Left lung (tissue), 10 donors: Measurements from ENCODE around the gene GCK. TPM values are rescaled to one million over a fixed set of nuclear protein-coding genes. Genes with fewer than 3 reads are reported as not detected.

Experiments
- ATAC-seq: fragments of 200-7000 bp; cut with Tn5 transposase; one replicate; pipeline ENCODE4 v1.9.1; 2020; ENCODE audit warnings: moderate library complexity
- DNase-seq, 4 donors: peaks; one replicate each; pipeline ENCODE4 v3.0.0-alpha.2; 2013 to 2020
- H3K27ac ChIP-seq, 2 donors: fragments of 200-600 bp; sonication (generic) in 1 of 2; one replicate each; pipeline versions ENCODE4 v1.5.0 to v1.8.0; 2020 to 2021
- H3K27me3 ChIP-seq, 2 donors: fragments of 200-600 bp; sonication (generic) in 1 of 2; one replicate each; pipeline versions ENCODE4 v1.5.0 to v1.8.0; 2020 to 2021
- H3K36me3 ChIP-seq, 2 donors: fragments of 200-600 bp; sonication (generic) in 1 of 2; one replicate each; pipeline versions ENCODE4 v1.5.0 to v1.8.0; 2020 to 2021
- H3K4me1 ChIP-seq, 2 donors: fragments of 200-600 bp; one replicate each; pipeline ENCODE4 v1.8.0; 2021
- H3K4me3 ChIP-seq, 2 donors: fragments of 200-600 bp; sonication (generic) in 1 of 2; one replicate each; pipeline versions ENCODE4 v1.5.0 to v1.8.0; 2020 to 2021; ENCODE audit warnings: mild to moderate bottlenecking in 1 of 2
- H3K9me3 ChIP-seq, 2 donors: fragments of 200-600 bp; sonication (generic) in 1 of 2; one replicate each; pipeline versions ENCODE4 v1.5.0 to v1.8.0; 2020 to 2021
- CTCF ChIP-seq, 2 donors: fragments of 200-600 bp; sonication (generic) in 1 of 2; IDR thresholded peaks; one replicate each; pipeline versions ENCODE4 v1.5.0 to v1.8.0; 2021; ENCODE audit warnings: antibody characterized with exemption in 2 of 2
- intact Hi-C, 2 donors: fragments of 100-400 bp; cut with DNase I; formaldehyde crosslinking; loops; one replicate each; pipeline versions ENCODE4 v1.11.2 to v1.14.2; 2022
- polyA plus RNA-seq, 6 donors: library from polyadenylated mRNA; unstranded; fragments of 120-200 nt; gene quantifications; one replicate each; pipeline ENCODE4 v1.2.1, GENCODE V29; 2013; ENCODE audit not compliant: insufficient read length in 6 of 6
- total RNA-seq, 2 donors: library from RNA; stranded (reverse); fragmentation: NEBNext Ultra II Directional; extraction: Animal tissue kit (Norgen Biotek cat#: 25700); gene quantifications; one replicate each; pipeline ENCODE4 v1.2.1, GENCODE V29; 2021
- donor health status: DM: no; HTN: yes; CAD: no.
- donor health status: DM: no; HTN: no; CAD: no.

GCK gene
- total and polyA plus RNA-seq, 8 donors: 0.34 to 4.1 (median 2.5) TPM

GRCh38 chr7:44101303-44101965 is 87.8 kb downstream of the GCK start:
- Histone ChIP-seq H3K9me3 (no peaks in the 10 kb centered on the region), H3K36me3 (no peaks in the 10 kb centered on the region), H3K4me3 (no peak overlapping the region), H3K27ac (peak overlapping the region; percentile 40 to 84), H3K4me1 (peaks cover 0 to 7% of the 10 kb centered on the region in 2 donors), H3K27me3 (peaks cover 0 to 40% of the 10 kb centered on the region in 2 donors)
- DNase-seq: peak in 1 of 4 donors; percentile 57
- ATAC-seq: no peak
- intact Hi-C loops: no loop called here
- no peak for TF ChIP-seq CTCF (IDR thresholded peaks at IDR 0.05)

DNA sequence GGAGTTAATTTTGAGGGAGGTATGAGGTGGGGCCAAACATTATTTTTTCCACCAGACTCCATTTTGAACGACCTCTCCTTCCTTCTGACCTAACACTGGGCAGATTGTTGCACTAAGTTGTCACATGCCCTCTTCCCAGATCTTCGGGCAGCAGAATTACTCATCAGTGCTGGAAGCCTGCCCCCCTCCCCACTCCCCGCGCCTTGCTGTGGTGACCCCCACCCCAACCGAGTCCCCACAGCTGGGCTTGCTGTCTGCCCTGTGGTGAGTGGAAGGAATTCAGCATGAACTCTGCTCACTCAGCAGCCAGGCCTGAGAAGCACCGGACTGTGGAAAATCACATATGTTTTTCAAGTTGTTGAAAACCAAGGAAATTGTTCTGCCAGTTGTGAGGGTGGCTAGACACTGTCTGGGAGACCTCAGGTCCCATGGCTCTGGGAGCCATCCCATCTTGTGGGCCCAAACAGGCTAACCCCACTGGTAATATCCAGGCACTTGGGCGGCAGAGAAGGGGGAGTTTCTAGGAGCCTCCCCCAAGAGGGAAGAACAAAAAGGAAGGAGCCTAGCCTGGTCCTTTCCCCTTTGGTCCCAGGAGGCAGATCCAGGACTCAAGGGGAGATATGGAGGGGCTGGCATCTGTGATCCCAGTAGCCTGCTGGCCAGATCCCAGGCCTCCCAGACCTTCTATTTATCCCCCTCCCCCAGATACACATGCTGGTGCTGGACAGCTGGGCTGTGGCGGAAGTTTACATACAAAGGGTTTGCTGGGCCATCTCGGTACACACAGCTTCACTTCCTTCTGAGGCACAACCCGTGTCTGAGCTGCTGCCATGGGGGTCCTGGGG is 88.6 kb downstream of the GCK start:
- H3K4me1 ChIP-seq: peaks cover 0 to 7% of the 10 kb centered on the region in 2 donors
- H3K9me3 ChIP-seq: no peaks in the 10 kb centered on the region
- H3K36me3 ChIP-seq: no peaks in the 10 kb centered on the region
- intact Hi-C loops: no loop called here
- DNase-seq (peak in 1 of 4 donors; percentile 47), ATAC-seq (peak; percentile 43)
- H3K4me3 ChIP-seq: no peak overlapping the region
- peaks cover 0 to 33% of the 10 kb centered on the region in 2 donors for H3K27me3 ChIP-seq
- H3K27ac ChIP-seq: peak overlapping the region; percentile 40 to 84
- TF ChIP-seq CTCF (IDR thresholded peaks at IDR 0.05): no peak

- ATAC-seq (no peak), DNase-seq (no peak)
- H3K4me3 ChIP-seq: no peak overlapping the region
- peak overlapping the region in 1 of 2 donors; percentile 84 for H3K27ac ChIP-seq
- H3K9me3 ChIP-seq: no peaks in the 10 kb centered on the region
- H3K27me3 ChIP-seq: peaks cover 0 to 22% of the 10 kb centered on the region in 2 donors
- intact Hi-C loops: no loop called here
- peaks cover 4 to 5% of the 10 kb centered on the region in 2 donors for H3K4me1 ChIP-seq
- TF ChIP-seq CTCF (IDR thresholded peaks at IDR 0.05): no peak
- no peaks in the 10 kb centered on the region for H3K36me3 ChIP-seq
These were observed 89.6 kb downstream of the GCK start for GRCh38 chr7:44099669-44100068.

DNA sequence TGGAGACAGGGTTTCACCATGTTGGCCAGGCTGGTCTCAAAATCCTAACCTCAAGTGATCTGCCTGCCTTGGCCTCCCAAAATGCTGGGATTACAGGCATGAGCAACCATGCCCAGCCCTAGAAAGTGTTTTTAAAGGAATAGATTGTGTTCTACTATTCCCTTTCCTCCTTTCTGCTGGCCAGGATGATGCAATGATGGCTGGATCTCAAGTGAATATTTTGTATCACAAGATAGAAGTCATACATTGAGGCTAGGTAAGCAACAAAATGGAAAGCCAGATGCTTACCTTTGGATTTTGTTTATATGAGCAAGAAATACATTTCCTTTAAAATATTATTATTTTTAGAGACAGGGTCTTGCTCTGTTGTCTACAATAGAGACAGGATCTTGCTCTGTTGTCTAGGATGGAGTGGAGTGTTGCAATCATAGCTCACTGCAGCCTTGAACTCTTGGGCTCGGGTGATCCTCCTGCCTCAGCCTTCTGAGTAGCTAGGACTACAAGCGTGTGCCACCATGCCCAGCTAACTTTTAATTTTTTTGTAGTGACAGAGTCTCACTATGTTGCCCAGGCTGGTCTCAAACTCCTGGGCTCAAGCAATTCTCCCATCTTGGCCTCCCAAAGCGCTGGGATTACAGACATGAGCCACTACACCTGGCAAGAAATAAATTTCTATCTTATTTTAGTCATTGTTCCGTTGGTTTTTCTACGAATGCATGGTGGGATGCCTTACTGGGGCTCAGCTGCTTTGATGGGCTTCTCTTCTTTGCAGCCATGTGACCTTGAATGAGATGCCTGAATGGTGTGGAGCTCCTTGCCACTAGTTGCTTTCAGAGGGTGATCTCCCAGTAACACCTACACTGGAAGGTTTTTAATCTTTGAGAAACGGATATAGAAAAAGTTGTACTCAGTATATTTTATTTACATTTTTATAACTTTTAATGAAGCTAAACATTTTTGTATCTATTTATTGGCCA is 90.9 kb downstream of the GCK start:
- H3K27ac ChIP-seq: no peak overlapping the region
- H3K9me3 ChIP-seq: no peaks in the 10 kb centered on the region
- no peaks in the 10 kb centered on the region for H3K36me3 ChIP-seq
- H3K4me1 ChIP-seq: peaks cover 3 to 4% of the 10 kb centered on the region in 2 donors
- intact Hi-C loops: no loop called here
- no peak for TF ChIP-seq CTCF (IDR thresholded peaks at IDR 0.05)
- DNase-seq (no peak), ATAC-seq (no peak)
- H3K4me3 ChIP-seq: no peak overlapping the region
- peaks cover 0 to 10% of the 10 kb centered on the region in 2 donors for H3K27me3 ChIP-seq
